ENCODE results near the gene ENAH. TPM values are rescaled to one million over a fixed set of nuclear protein-coding genes. Genes with fewer than 3 reads are reported as not detected.

Gene ENAH
- total and polyA plus RNA-seq, 2 donors (not counting 1 experiment from before 2014, with no cell fraction given) = 85.0 to 210 TPM

- Histone ChIP-seq H3K4me3 (replicated peaks in 1 of 4; ENCODE audit: control extremely low read depth in 1 of 4, insufficient read depth in 1 of 4, low read depth in 3 of 4, low read length in 4 of 4) (no peak overlapping the region), H4K20me1 (ENCODE audit: control insufficient read depth, extremely low read depth, insufficient read depth, low read length) (no peaks in the 10 kb centered on the region), H3K9ac (ENCODE audit: insufficient read depth, low read length) (no peak overlapping the region), H3K4me1 (ENCODE audit: control insufficient read depth, extremely low read depth, insufficient read depth, low read length) (no peaks in the 10 kb centered on the region), H3K4me2 (ENCODE audit: extremely low read depth, insufficient read depth, low read length) (no peak overlapping the region), H3K27ac (ENCODE audit: insufficient read depth, low read length) (no peak overlapping the region), H3K36me3 (ENCODE audit: control insufficient read depth, insufficient read depth, low read length) (no peaks in the 10 kb centered on the region), H3K9me3 (ENCODE audit: control insufficient read depth, insufficient read depth, low read depth, low read length) (no peaks in the 10 kb centered on the region), H3K27me3 (ENCODE audit: control insufficient read depth, insufficient read depth, low read length) (no peaks in the 10 kb centered on the region), H2AFZ (ENCODE audit: low read length) (no peak overlapping the region), H3K79me2 (ENCODE audit: control insufficient read depth, insufficient read depth, low read length) (no peaks in the 10 kb centered on the region)
- no peak for TF ChIP-seq EZH2 (IDR thresholded peaks at IDR 0.05; ENCODE audit: low read length, missing control alignments)
- no peak for DNase-seq (ENCODE audit: low read depth in 2 of 2)
Measured at GRCh38 chr1:225532240-225532944, 120.5 kb downstream of the ENAH start.

- no peak for TF ChIP-seq EZH2 (IDR thresholded peaks at IDR 0.05; ENCODE audit: low read length, missing control alignments)
- no peak for TF ChIP-seq CTCF (conservative IDR thresholded peaks at IDR 0.05 in 1 of 2, IDR thresholded peaks at IDR 0.05 in 1 of 2; ENCODE audit: low read depth in 1 of 2, low read length in 2 of 2)
- no peak overlapping the region for H3K9ac ChIP-seq (ENCODE audit: insufficient read depth, low read length)
- no peaks in the 10 kb centered on the region for H3K27me3 ChIP-seq (ENCODE audit: control insufficient read depth, insufficient read depth, low read length)
- H3K9me3 ChIP-seq (ENCODE audit: control insufficient read depth, insufficient read depth, low read depth, low read length) = no peaks in the 10 kb centered on the region
- H2AFZ ChIP-seq (ENCODE audit: low read length) = no peak overlapping the region
- no peak for DNase-seq (ENCODE audit: low read depth in 2 of 2)
- no peaks in the 10 kb centered on the region for H3K4me1 ChIP-seq (ENCODE audit: control insufficient read depth, extremely low read depth, insufficient read depth, low read length)
- no peak overlapping the region for H3K4me3 ChIP-seq (replicated peaks in 1 of 4; ENCODE audit: control extremely low read depth in 1 of 4, insufficient read depth in 1 of 4, low read depth in 3 of 4, low read length in 4 of 4)
- H4K20me1 ChIP-seq (ENCODE audit: control insufficient read depth, extremely low read depth, insufficient read depth, low read length) = no peaks in the 10 kb centered on the region
- H3K79me2 ChIP-seq (ENCODE audit: control insufficient read depth, insufficient read depth, low read length) = no peaks in the 10 kb centered on the region
- no peak overlapping the region for H3K27ac ChIP-seq (ENCODE audit: insufficient read depth, low read length)
- no peaks in the 10 kb centered on the region for H3K36me3 ChIP-seq (ENCODE audit: control insufficient read depth, insufficient read depth, low read length)
- H3K4me2 ChIP-seq (ENCODE audit: extremely low read depth, insufficient read depth, low read length) = no peak overlapping the region
Measured at GRCh38 chr1:225529726-225530125, 123.2 kb downstream of the ENAH start.

GRCh38 chr1:225527575-225527974 is 125.3 kb downstream of the ENAH start:
- no peak overlapping the region for H3K4me2 ChIP-seq (ENCODE audit: extremely low read depth, insufficient read depth, low read length)
- no peaks in the 10 kb centered on the region for H3K27me3 ChIP-seq (ENCODE audit: control insufficient read depth, insufficient read depth, low read length)
- no peaks in the 10 kb centered on the region for H3K36me3 ChIP-seq (ENCODE audit: control insufficient read depth, insufficient read depth, low read length)
- H3K4me3 ChIP-seq (replicated peaks in 1 of 4; ENCODE audit: control extremely low read depth in 1 of 4, insufficient read depth in 1 of 4, low read depth in 3 of 4, low read length in 4 of 4) = no peak overlapping the region
- no peak for DNase-seq (ENCODE audit: low read depth in 2 of 2)
- no peaks in the 10 kb centered on the region for H3K79me2 ChIP-seq (ENCODE audit: control insufficient read depth, insufficient read depth, low read length)
- no peaks in the 10 kb centered on the region for H4K20me1 ChIP-seq (ENCODE audit: control insufficient read depth, extremely low read depth, insufficient read depth, low read length)
- no peaks in the 10 kb centered on the region for H3K4me1 ChIP-seq (ENCODE audit: control insufficient read depth, extremely low read depth, insufficient read depth, low read length)
- H3K9me3 ChIP-seq (ENCODE audit: control insufficient read depth, insufficient read depth, low read depth, low read length) = no peaks in the 10 kb centered on the region
- no peak overlapping the region for H2AFZ ChIP-seq (ENCODE audit: low read length)
- H3K27ac ChIP-seq (ENCODE audit: insufficient read depth, low read length) = no peak overlapping the region
- no peak overlapping the region for H3K9ac ChIP-seq (ENCODE audit: insufficient read depth, low read length)
- no peak for TF ChIP-seq CTCF (conservative IDR thresholded peaks at IDR 0.05 in 1 of 2, IDR thresholded peaks at IDR 0.05 in 1 of 2; ENCODE audit: low read depth in 1 of 2, low read length in 2 of 2)
- no peak for TF ChIP-seq EZH2 (IDR thresholded peaks at IDR 0.05; ENCODE audit: low read length, missing control alignments)

Measured in fibroblast of lung (primary cell).